Trophoblast cell (in vitro differentiated cells and primary cell): ENCODE results near the gene PPFIA2.

Source experiments
- DNase-seq, 2 donors: peaks; one replicate each; pipeline ENCODE4 v3.0.0-alpha.2; 2016
- H2AFZ ChIP-seq: 2 replicates; pipeline ENCODE4 v1.6.1; 2013; ENCODE audit warnings: low read length, moderate library complexity, mild to moderate bottlenecking; ENCODE audit not compliant: insufficient read depth, poor library complexity
- H2AK5ac ChIP-seq: 2 replicates; pipeline ENCODE4 v1.6.1; 2013; ENCODE audit warnings: mild to moderate bottlenecking, low read length
- H2BK120ac ChIP-seq: 2 replicates; pipeline ENCODE4 v1.6.1; 2013; ENCODE audit warnings: low read length, mild to moderate bottlenecking, moderate library complexity; ENCODE audit not compliant: insufficient read depth, poor library complexity
- H2BK12ac ChIP-seq: 2 replicates; pipeline ENCODE4 v1.6.1; 2013; ENCODE audit warnings: mild to moderate bottlenecking, low read length, moderate library complexity
- H2BK5ac ChIP-seq: 2 replicates; pipeline ENCODE4 v1.6.1; 2013; ENCODE audit warnings: low read length, low read depth, moderate library complexity, mild to moderate bottlenecking; ENCODE audit not compliant: poor library complexity
- H3K14ac ChIP-seq: 2 replicates; pipeline ENCODE4 v1.6.1; 2013; ENCODE audit warnings: mild to moderate bottlenecking, low read length
- H3K18ac ChIP-seq: 2 replicates; pipeline ENCODE4 v1.6.1; 2013; ENCODE audit warnings: mild to moderate bottlenecking, low read length
- H3K23ac ChIP-seq: 2 replicates; pipeline ENCODE4 v1.6.1; 2013; ENCODE audit warnings: low read length
- H3K27ac ChIP-seq: 2 replicates; pipeline ENCODE4 v1.5.1; 2013; ENCODE audit warnings: low read depth, mild to moderate bottlenecking, inconsistent platforms, low read length, moderate library complexity
- H3K27me3 ChIP-seq: 2 replicates; pipeline ENCODE4 v1.6.1; 2013; ENCODE audit warnings: inconsistent platforms, mild to moderate bottlenecking, low read length, moderate library complexity; ENCODE audit not compliant: insufficient read depth
- H3K36me3 ChIP-seq, 2 experiments: 1 replicate in 1 of 2; 2 replicates in 1 of 2; pipeline ENCODE4 v1.6.1; 2013; ENCODE audit warnings: low read length in 2 of 2, mild to moderate bottlenecking in 2 of 2, moderate library complexity in 1 of 2; ENCODE audit not compliant: insufficient read depth in 2 of 2, control insufficient read depth in 1 of 2
- H3K4ac ChIP-seq: 2 replicates; pipeline ENCODE4 v1.6.1; 2013; ENCODE audit warnings: low read depth, mild to moderate bottlenecking, low read length, moderate library complexity
- H3K4me1 ChIP-seq, 2 experiments: 1 replicate in 1 of 2; 2 replicates in 1 of 2; pipeline ENCODE4 v1.6.1; 2013; ENCODE audit warnings: low read length in 2 of 2, mild to moderate bottlenecking in 2 of 2, moderate library complexity in 1 of 2; ENCODE audit not compliant: insufficient read depth in 2 of 2, control insufficient read depth in 1 of 2
- H3K4me2 ChIP-seq: 2 replicates; pipeline ENCODE4 v1.6.1; 2013; ENCODE audit warnings: inconsistent platforms, mild to moderate bottlenecking, low read length, moderate library complexity
- H3K4me3 ChIP-seq: 2 replicates; pipeline ENCODE4 v1.5.1; 2013; ENCODE audit warnings: mild to moderate bottlenecking, low read depth, low read length, inconsistent platforms
- H3K79me1 ChIP-seq: one replicate; pipeline ENCODE4 v1.6.1; 2013; ENCODE audit warnings: low read length
- H3K79me2 ChIP-seq: 2 replicates; pipeline ENCODE4 v1.6.1; 2013; ENCODE audit warnings: low read length, mild to moderate bottlenecking; ENCODE audit not compliant: control insufficient read depth, insufficient read depth, poor library complexity
- H3K9ac ChIP-seq: 2 replicates; pipeline ENCODE4 v1.6.1; 2013; ENCODE audit warnings: mild to moderate bottlenecking, low read length
- H3K9me3 ChIP-seq: 2 replicates; pipeline ENCODE4 v1.6.1; 2013; ENCODE audit warnings: low read depth, mild to moderate bottlenecking, control low read depth, inconsistent platforms, low read length; ENCODE audit not compliant: insufficient read depth
- H4K12ac ChIP-seq: 2 replicates; pipeline ENCODE4 v1.6.1; 2013; ENCODE audit warnings: low read depth, mild to moderate bottlenecking, low read length, moderate library complexity
- H4K8ac ChIP-seq: 2 replicates; pipeline ENCODE4 v1.6.1; 2013; ENCODE audit warnings: low read depth, mild to moderate bottlenecking, low read length, moderate library complexity
- H4K91ac ChIP-seq: one replicate; pipeline ENCODE4 v1.6.1; 2013; ENCODE audit warnings: low read depth, mild to moderate bottlenecking, low read length, moderate library complexity
- WGBS: extraction: QIAGEN DNeasy Blood & Tissue Kit; methylation state at CpG from one replicate; pipeline ENCODE4 v1.1.7; 2013; ENCODE audit warnings: missing lambda C conversion rate; ENCODE audit not compliant: insufficient read length, insufficient coverage; ENCODE audit errors: extremely low coverage; 5-methylcytosine and 5-hydroxymethylcytosine counted together

The PPFIA2 gene

GRCh38 chr12:81723361-81723760, 35.8 kb downstream of the PPFIA2 start:
- DNase-seq = no peak
- Histone ChIP-seq H2AFZ (no peak overlapping the region), H3K9me3 (no peaks in the 10 kb centered on the region), H2AK5ac (no peak overlapping the region), H2BK5ac (no peak overlapping the region), H3K4me1 (no peaks in the 10 kb centered on the region), H4K12ac (no peak overlapping the region), H3K18ac (no peak overlapping the region), H3K27ac (no peak overlapping the region), H3K4me3 (no peak overlapping the region), H2BK120ac (no peak overlapping the region), H3K23ac (no peak overlapping the region), H4K8ac (no peak overlapping the region), H3K36me3 (no peaks in the 10 kb centered on the region), H3K27me3 (no peaks in the 10 kb centered on the region), H3K4ac (no peak overlapping the region), H3K79me1 (no peaks in the 10 kb centered on the region), H3K9ac (no peak overlapping the region), H2BK12ac (no peak overlapping the region), H4K91ac (no peak overlapping the region), H3K14ac (no peak overlapping the region), H3K79me2 (no peaks in the 10 kb centered on the region), H3K4me2 (no peak overlapping the region)
- no CpG with 5 or more reads among the region's 1 CpG for WGBS

GRCh38 chr12:81722004-81722403, 37.1 kb downstream of the PPFIA2 start:
- Histone ChIP-seq H3K14ac (no peak overlapping the region), H2BK5ac (no peak overlapping the region), H3K4ac (no peak overlapping the region), H3K23ac (no peak overlapping the region), H4K8ac (no peak overlapping the region), H3K79me1 (no peaks in the 10 kb centered on the region), H3K4me3 (no peak overlapping the region), H3K79me2 (no peaks in the 10 kb centered on the region), H2BK12ac (no peak overlapping the region), H3K9me3 (no peaks in the 10 kb centered on the region), H2AFZ (no peak overlapping the region), H3K18ac (no peak overlapping the region), H3K27ac (no peak overlapping the region), H3K27me3 (no peaks in the 10 kb centered on the region), H4K12ac (no peak overlapping the region), H3K4me1 (no peaks in the 10 kb centered on the region), H3K4me2 (no peak overlapping the region), H2AK5ac (no peak overlapping the region), H4K91ac (no peak overlapping the region), H3K9ac (no peak overlapping the region), H2BK120ac (no peak overlapping the region), H3K36me3 (no peaks in the 10 kb centered on the region)
- DNase-seq = no peak
- no CpG with 5 or more reads among the region's 1 CpG for WGBS

- H4K91ac ChIP-seq = no peak overlapping the region
- H3K9me3 ChIP-seq = no peaks in the 10 kb centered on the region
- H2AFZ ChIP-seq = no peak overlapping the region
- H2AK5ac ChIP-seq = no peak overlapping the region
- H3K27ac ChIP-seq = no peak overlapping the region
- H3K23ac ChIP-seq = no peak overlapping the region
- H2BK5ac ChIP-seq = no peak overlapping the region
- no peak overlapping the region for H3K9ac ChIP-seq
- no peak overlapping the region for H3K4ac ChIP-seq
- no peak overlapping the region for H3K4me3 ChIP-seq
- no peak overlapping the region for H4K8ac ChIP-seq
- H4K12ac ChIP-seq = no peak overlapping the region
- no peak overlapping the region for H3K18ac ChIP-seq
- H2BK12ac ChIP-seq = no peak overlapping the region
- no peak overlapping the region for H3K14ac ChIP-seq
- WGBS = no CpG with 5 or more reads among the region's 2 CpGs
- no peaks in the 10 kb centered on the region for H3K27me3 ChIP-seq
- no peaks in the 10 kb centered on the region for H3K36me3 ChIP-seq
- no peaks in the 10 kb centered on the region for H3K79me2 ChIP-seq
- no peaks in the 10 kb centered on the region for H3K4me1 ChIP-seq
- H3K79me1 ChIP-seq = no peaks in the 10 kb centered on the region
- no peak overlapping the region for H2BK120ac ChIP-seq
- H3K4me2 ChIP-seq = no peak overlapping the region
- DNase-seq = no peak
These were observed 40.5 kb downstream of the PPFIA2 start for GRCh38 chr12:81718616-81719015.

GRCh38 chr12:81712536-81712935, 46.6 kb downstream of the PPFIA2 start:
- no peaks in the 10 kb centered on the region for H3K9me3 ChIP-seq
- no peak overlapping the region for H2BK5ac ChIP-seq
- no peak overlapping the region for H3K4me2 ChIP-seq
- no peaks in the 10 kb centered on the region for H3K27me3 ChIP-seq
- no peaks in the 10 kb centered on the region for H3K79me1 ChIP-seq
- no peak overlapping the region for H2BK12ac ChIP-seq
- no peak overlapping the region for H3K14ac ChIP-seq
- no peaks in the 10 kb centered on the region for H3K4me1 ChIP-seq
- no peak overlapping the region for H3K27ac ChIP-seq
- H3K9ac ChIP-seq = no peak overlapping the region
- no peak overlapping the region for H3K23ac ChIP-seq
- no peaks in the 10 kb centered on the region for H3K79me2 ChIP-seq
- no peak overlapping the region for H3K4me3 ChIP-seq
- H2AK5ac ChIP-seq = no peak overlapping the region
- H3K18ac ChIP-seq = no peak overlapping the region
- H4K12ac ChIP-seq = no peak overlapping the region
- no peak overlapping the region for H2BK120ac ChIP-seq
- no peaks in the 10 kb centered on the region for H3K36me3 ChIP-seq
- no peak overlapping the region for H3K4ac ChIP-seq
- no peak overlapping the region for H2AFZ ChIP-seq
- no CpG with 5 or more reads among the region's 3 CpGs for WGBS
- H4K91ac ChIP-seq = no peak overlapping the region
- DNase-seq = no peak
- H4K8ac ChIP-seq = no peak overlapping the region
